Thoracic aorta (tissue), 2 donors: ENCODE data around the gene ADD1. TPM values are rescaled to one million over a fixed set of nuclear protein-coding genes. Genes with fewer than 3 reads are reported as not detected.

Experiments used
- total RNA-seq, 2 donors: library from RNA; depleted of rRNA; stranded (reverse); fragments of >200 nt; gene quantifications; one replicate each; pipeline versions ENCODE4 v1.1.0 to v1.2.3, GENCODE V29; 2016

Gene ADD1
- total RNA-seq, 2 donors from 2014 or later: 256 to 338 TPM

Other genes starting within 250 kb of the ADD1 start
- gene TNIP2, start 87.5 kb upstream of the ADD1 start, total RNA-seq: 10 to 100 TPM; 67.3 to 84.8 TPM
- gene SH3BP2, start 50.8 kb upstream of the ADD1 start, total RNA-seq: 10 to 100 TPM; 56.0 to 61.7 TPM
- gene NOP14, start 119.6 kb downstream of the ADD1 start, total RNA-seq: 10 to 100 TPM in 1 of 2 donors, 1 to 10 TPM in 1; 6.6 to 21.0 TPM
- 1 to 10 TPM; 6.9 to 9.9 TPM for gene GRK4, start 119.7 kb downstream of the ADD1 start, total RNA-seq
- gene HTT-AS, start 230.7 kb downstream of the ADD1 start, total RNA-seq: not detected
- gene HTT, start 230.8 kb downstream of the ADD1 start, total RNA-seq: 10 to 100 TPM; 56.3 to 89.5 TPM